Jurkat, Clone E6-1 (cell line): ENCODE measurements around the gene CRISPLD2.
"Not testable (repeated sequence)": the region's sequence is repeated elsewhere in the genome, so short reads cannot be mapped to it uniquely, and the experiment has no call there.

Source experiments
- DNase-seq: peaks from one replicate; pipeline ENCODE4 v3.0.0-alpha.2; 2011; ENCODE audit warnings: low read depth, low spot score
- H3K4me3 ChIP-seq: 2 replicates; pipeline ENCODE4 v1.5.1; 2011; ENCODE audit warnings: mild to moderate bottlenecking, low read length, control low read depth, moderate library complexity

Gene CRISPLD2

DNA sequence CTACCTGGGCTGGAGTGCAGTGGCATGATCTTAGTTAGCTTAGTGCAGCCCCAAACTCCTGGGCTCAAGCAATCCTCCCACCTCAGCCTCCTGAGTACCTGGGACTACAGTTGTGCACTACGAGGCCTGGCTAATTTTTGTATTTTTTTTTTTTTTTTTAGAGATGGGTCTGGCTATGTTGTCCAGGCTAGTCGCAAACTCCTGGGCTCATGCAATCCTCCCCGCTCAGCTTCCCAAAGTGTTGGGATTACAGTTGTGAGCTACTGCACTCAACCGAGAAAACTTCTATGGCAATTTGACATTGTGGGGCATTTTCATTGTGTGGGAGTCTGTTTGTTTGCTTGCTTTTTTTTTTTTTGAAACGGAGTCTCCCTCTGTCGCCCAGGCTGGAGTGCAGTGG, 30.0 kb downstream of the CRISPLD2 start:
- no peak overlapping the region for H3K4me3 ChIP-seq
- no peak for DNase-seq

DNA sequence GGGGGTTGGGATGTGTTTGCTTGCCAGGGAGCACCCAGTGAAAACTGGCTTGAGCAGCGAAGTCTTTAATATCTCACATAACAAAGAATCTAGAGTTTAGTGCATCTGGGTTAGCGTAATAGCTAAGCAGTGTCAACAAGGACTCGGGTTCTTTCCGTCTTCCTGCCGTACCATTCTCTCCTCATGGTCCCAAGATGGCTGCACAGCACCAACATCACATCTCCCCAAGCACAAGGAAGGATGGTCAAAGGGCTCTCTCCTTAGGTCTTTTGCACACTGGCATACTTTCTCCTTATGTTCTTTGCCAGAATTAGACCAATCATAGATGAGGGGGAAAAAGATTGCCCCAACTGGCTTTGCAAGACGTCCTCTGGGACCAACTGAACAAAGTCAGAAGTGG, 30.9 kb downstream of the CRISPLD2 start:
- DNase-seq = no peak
- H3K4me3 ChIP-seq = no peak overlapping the region

DNA sequence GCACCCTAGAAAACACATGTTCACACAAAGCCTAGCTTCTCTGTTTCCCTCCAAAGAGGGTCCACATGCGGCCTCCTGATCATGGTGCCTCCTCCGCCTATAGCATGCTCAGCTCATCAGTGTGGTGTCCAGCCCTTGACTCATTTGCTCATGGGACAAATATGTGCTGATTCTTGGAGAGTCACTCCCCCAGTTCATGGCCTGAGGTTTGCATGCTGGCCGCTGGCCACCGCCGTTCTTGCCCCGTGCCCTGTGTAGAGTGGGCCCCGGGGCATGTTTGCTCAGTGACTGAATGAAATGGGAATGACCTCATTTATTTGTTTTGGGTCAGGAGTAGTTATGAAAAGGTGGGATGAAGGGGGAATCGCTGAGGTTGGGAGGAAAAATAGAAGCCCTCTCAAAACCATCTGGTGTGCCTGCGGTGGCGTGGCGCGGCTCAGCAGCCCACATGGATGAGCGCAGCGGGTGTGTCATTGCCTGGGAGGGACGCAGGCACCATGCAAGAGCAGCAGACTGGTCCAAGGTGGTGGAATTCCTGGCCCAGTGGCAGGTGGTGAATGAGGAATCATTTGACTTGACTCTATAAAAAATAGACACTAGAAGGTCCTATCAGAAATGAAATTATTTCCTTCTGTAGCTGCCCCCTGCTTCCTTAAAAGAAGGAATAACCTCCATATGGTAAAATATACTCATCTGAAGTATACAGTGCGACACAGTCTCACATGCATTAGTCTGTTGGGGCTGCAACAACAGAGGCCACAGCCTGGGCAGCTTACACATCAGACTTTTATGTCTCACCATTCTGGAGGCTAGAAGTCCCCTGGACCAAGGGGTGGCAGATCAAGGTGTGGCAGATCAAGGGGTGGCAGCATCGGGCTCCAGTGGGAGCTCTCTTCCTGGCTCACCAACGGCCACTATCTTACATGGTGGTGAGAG, 31.7 kb downstream of the CRISPLD2 start:
- H3K4me3 ChIP-seq = no peak overlapping the region
- DNase-seq = no peak

DNA sequence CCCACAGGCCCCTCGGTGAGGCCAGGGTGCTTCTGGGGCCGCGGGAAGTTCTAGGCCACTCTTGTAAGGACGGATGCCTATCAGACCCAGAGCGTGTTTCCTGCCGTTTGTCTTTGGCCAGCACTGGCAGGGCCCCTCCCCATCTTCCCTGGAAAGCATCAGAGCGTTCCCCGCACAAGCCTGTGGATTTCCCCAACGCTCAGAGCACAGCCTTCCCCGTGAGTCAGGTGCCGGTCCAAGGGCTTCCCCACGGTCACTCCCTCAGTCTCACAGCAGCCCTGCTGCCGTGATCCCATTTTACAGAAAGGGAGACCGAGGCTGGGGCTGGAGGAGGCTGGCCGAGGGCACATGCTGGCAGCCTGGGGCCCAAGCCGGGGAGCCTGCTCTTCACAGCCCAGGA, 33.7 kb downstream of the CRISPLD2 start:
- H3K4me3 ChIP-seq = no peak overlapping the region
- no peak for DNase-seq

DNA sequence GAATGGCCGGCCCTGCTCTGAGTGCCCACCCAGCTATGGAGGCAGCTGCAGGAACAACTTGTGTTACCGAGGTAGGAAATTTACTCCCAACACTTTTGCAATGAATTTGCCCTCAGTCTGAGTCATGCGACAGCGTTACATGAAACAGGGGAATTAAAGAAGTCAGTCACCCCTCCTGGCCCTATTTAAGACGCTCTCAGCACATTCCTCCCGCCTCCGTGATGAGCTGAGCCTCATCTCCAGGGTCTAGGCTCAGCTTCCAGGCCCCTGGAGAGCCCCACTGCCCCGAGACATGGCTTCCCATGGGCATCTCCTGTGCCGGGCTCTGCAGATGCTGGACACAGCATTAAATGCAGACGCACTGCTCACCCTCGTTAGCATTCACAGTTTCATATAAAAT, 35.0 kb downstream of the CRISPLD2 start:
- H3K4me3 ChIP-seq = no peak overlapping the region
- no peak for DNase-seq

DNA sequence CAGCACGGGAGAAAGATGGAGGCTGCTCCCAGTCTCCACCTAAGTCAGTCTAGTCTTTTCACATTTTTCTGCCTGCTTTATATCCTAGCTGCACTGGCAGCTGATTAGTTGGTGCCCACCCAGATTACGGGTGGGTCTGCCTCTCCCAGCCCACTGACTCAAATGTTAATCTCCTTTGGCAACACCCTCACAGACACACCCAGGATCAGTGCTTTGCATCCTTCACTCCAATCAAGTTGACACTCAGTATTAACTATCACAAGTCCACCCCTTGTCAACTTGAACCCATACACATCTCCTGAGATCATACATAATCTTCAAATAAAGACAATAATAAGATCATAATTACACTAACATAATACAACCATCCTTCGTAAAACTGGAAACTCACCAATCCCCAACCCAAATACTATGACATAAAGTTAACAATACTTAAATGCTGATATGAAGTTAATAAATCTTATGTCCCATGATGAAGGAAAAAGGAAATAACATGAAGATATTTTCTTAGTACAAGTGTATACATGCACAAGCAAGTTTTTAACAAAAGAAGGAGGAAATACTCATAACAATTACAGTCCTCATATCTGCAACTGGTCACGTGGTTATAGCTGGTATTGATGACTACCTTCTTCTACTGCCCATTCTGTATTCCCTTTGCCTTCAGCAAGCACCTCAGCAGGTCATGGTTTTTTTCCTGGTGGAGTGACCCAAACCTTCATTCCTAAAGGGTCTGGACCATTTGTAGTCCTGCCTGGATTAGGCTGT, 35.8 kb downstream of the CRISPLD2 start:
- not testable (repeated sequence) for H3K4me3 ChIP-seq, DNase-seq

DNA sequence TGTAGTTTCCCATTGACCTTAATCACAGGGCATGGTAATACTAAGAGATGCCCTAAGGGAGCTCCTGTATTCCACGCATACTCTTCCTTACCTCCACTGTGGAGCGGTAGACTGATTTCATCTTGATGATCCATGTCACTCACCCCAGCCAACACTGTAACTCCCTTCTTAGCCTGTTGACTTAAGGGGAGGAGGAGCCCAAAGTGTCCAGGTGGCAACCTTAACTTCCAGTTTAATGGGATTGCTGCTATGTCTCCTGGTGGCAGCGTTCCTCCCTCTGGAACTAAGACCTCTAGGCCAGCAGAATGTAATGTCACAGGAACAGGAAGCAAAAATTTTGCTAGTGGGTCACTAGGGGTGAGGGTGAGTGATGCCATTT, 36.4 kb downstream of the CRISPLD2 start:
- DNase-seq, H3K4me3 ChIP-seq: not testable (repeated sequence)

DNA sequence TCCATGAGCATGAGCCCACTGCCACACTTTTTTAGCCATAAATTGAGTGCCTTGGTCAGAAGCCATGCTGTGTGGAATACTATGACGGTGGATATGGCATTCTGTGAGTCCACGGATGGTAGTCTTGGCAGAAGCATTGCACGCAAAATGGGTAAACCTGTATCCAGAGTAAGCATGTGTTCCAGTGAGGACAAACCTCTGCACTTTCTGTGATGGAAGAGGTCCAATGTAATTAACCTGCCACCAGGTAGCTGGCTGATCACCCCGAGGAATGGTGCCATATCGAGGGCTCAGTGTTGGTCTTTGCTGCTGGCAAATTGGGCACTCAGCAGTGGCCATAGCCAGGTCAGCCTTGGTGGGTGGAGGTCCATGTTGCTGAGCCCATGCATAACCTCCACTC, 37.0 kb downstream of the CRISPLD2 start:
- not testable (repeated sequence) for H3K4me3 ChIP-seq, DNase-seq

DNA sequence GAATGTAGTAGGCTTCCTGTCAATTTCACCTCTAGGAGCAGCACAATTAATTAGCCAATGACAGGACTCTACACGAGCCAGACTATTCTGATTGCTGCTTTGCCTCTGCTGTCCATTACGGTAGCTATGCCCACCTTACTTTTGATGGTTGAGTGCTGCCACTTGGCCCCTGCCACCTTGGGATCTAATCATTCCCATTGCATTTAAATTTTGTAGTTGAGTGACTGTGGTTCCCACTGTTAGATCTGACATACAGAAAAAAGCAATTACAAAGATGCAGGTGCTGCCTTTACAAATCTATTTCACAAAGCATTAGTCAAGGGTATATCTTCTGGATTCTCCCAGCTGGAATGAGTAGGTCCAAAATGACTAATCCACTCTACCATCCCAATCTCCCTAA, 39.9 kb downstream of the CRISPLD2 start:
- no peak for DNase-seq
- no peak overlapping the region for H3K4me3 ChIP-seq

DNA sequence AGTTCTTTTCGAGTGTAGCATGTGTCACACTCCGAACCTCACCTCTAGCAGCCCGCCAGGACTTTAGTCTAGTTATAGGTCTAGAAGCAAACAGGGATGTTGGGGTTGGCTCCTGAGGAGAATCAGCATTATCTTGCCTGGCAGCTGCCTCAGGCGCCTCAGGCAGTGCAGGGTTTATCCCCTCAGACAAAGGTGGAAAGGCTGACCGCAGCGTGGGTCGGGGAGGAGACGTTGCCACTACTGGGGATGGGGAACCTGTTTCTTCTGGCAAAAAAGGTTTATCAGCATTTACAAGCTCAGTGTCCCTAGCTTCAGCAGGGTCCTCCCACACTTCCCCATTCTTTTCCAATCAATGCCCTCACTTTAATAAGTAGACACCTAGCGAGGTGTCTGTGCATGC, 40.6 kb downstream of the CRISPLD2 start:
- no peak overlapping the region for H3K4me3 ChIP-seq
- DNase-seq = no peak

DNA sequence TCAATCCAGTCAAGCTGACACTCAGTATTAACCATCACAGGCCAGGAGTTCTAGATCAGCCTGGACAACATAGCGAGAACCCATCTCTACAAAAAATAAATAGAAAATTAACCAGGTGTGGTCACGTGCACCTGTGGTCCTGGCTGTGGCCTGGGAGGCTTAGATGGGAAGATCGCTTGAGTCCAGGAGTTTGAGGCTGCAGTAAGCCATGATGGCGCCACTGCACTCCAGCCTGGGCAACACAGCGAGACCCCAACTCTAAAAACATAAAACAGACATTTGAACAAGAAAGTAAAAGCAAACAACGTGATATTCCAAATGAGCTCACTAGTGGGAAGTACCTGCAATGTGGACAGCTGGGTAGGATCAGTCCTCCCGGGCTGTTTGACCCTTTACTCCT, 41.9 kb downstream of the CRISPLD2 start:
- DNase-seq = no peak

DNA sequence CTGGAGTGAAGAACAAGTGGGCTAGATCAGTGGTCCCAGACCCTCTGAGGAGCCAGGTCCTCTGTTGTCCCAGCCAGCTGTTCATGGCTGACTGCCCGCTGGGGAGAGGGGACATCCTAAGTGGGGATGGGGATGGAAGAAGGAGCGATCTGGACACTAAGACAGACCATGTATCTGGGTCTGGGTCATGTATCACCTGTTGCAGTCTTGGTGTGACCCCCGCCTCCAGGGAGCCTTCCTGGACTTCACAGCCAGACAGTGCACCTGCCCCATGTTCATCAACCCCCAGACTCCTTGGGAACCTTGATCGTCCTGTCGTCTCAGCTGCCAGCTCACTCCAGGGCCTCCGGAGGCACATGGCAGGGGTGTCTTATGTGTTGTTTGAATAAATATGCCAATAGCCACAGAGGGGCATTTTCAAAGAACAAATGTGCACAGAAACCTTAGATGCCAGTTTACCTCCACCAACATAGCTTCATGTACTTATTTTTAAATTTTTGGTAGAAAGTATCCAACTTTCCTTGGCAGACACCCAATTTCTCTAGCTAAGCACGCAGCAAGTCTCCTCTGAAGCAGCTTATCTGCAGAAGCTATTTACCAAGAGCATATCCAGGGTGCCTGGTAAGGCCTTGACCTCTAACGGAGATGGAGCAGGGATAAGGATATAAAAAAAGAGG, 43.2 kb downstream of the CRISPLD2 start:
- H3K4me3 ChIP-seq = no peak overlapping the region
- DNase-seq = no peak

More for the DNA sequence above, 41.9 kb downstream of the CRISPLD2 start:
- no peak overlapping the region for H3K4me3 ChIP-seq

DNA sequence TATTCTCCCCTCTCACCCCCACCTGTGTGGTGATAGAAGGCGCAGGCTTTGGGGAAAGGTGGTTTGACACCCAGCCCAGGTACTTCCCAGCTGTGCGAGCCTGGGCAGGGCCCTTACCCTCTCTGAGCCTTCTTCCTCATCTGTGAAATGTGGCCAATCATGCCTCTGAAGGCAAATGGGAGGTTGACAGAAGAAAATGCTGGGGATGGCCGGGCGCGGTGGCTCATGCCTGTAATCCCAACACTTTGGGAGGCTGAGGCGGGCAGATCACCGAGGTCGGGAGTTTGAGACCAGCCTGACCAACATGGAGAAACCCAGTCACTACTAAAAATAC, 43.7 kb downstream of the CRISPLD2 start:
- no peak for DNase-seq
- no peak overlapping the region for H3K4me3 ChIP-seq

DNA sequence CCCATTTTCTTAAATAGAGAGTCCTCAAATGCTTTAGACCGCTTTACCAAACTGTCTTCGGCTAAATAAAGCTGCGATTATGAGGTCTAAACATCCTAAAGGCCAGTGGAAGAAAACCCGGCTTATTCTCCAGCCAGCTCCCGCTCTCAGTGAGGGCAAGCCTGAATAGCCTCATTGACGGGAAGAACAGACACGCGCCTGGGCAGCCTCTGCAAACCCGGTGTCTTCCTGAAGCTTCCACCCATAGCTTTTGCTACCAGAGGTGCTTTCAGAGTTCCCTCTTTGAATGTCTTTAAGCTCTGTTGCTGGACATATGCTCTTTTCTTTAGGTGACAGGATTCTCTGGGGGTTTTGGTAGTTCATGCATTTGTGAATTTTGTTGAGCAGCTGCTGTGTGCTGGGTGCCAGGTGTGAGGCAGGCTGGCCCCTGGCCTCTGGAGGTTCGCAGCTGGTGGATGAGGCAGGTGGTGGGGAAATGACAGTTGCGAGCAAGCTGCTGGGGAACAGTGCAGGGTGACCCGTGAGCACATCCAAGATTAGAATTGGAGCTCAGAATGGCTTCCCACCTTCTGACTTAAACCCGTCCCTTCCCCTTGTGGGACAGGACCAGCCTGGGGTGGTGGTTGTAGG, 44.7 kb downstream of the CRISPLD2 start:
- no peak overlapping the region for H3K4me3 ChIP-seq
- DNase-seq = no peak

DNA sequence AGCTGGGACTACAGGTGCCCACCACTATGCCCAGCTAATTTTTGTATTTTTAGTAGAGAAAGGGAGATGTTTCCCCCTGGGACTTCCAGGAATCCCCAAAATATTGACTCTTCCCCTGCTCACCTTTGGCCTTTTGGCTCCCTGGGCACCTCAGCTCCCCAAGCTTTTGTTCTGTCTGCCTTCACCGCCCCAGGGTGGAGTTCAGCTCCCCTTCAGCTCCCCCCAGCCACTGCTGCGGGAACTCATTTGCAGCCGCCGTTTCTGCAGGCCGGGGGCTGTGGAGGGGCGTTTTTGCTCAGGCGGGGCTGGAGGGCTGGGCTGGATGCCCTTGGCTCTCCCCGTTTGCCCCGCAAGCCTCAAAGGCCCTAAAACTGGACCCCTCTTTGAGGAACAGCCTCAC, 47.9 kb downstream of the CRISPLD2 start:
- no peak for DNase-seq
- no peak overlapping the region for H3K4me3 ChIP-seq

DNA sequence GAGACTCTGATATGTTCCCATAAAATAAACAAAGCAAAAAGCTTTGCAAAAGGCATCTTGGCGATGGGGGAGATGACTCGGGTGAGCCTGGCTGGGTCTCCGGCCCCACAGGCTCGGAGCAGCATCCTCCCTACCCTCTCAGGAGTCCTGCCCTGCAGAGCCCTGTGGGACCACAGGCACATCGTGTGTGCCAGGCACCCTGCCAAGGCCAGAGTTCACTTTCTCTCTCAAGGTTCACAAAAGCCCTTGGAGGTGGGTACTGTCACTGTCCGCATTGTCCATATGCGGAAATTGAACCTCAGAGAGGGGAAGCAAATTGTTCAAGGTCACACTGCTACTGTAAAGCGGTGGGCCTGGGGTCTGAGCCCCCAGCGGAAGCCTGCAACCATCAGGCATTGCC, 48.5 kb downstream of the CRISPLD2 start:
- DNase-seq = no peak
- no peak overlapping the region for H3K4me3 ChIP-seq

DNA sequence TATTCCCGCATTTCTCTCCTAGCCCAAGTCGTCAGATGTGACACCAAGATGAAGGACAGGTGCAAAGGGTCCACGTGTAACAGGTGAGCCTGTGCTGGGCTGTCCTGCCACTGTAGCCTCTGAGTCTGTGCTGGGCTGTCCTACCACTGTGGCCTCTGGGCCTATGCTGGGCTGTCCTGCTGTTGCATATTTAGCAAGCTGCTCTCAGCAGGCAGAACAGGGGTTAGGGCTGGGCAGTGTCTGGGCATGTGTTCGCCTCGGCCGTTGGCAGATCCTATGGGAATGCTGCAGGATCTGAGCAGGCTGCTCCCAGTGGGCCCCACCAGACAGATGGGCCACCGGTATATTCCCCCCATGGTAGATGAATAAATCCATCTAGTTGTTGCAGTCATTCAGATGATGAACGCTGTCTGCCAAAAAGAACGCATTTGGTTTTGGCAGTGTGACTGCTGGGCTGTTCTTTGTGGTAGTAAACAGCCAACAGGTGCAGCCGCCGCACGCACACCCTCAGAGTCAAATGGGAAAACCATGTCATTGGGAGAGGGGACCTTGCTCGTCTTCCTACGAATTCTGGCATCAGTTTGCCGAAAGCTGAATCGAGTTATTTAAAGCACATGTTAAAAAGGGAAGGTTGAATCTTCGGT, 49.2 kb downstream of the CRISPLD2 start:
- no peak for DNase-seq
- no peak overlapping the region for H3K4me3 ChIP-seq

DNA sequence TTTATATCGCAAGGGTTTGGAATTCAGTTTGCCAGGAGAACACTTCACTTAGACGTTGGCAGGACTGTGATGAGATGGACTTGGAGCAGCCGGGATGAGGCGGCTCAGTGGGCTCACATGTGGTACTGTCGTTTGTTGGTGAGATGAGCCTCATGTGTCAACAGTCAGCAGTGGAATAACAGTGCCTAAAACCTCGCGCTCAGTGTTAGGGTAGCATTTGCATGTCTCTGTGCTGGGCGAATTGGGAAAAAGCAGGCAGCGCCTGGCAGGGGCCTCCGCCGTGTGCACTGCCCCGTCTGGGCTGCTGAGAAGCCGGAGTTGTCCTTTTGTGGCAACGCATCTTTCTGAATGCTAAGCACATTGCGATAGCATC, 49.7 kb downstream of the CRISPLD2 start:
- H3K4me3 ChIP-seq = no peak overlapping the region
- DNase-seq = no peak

DNA sequence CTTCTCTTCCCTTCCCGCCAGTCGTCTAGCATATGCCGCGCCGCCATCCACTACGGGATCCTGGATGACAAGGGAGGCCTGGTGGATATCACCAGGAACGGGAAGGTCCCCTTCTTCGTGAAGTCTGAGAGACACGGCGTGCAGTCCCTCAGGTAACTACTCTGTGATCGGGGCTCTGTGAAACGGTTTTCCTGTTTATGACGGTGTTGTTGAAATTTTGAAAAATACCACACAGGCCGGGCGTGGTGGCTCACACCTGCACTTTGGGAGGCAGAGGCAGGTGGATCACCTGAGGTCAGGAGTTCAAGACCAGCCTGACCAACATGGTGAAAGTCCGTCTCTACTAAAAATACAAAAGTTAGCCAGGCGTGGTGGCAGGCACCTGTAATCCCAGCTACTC, 53.2 kb downstream of the CRISPLD2 start:
- not testable (repeated sequence) for H3K4me3 ChIP-seq, DNase-seq
